Osteocyte (in vitro differentiated cells): ENCODE measurements around the gene ABCB4. TPM values are rescaled to one million over a fixed set of nuclear protein-coding genes. Genes with fewer than 3 reads are reported as not detected.

ENCODE experiments used
- DNase-seq: peaks from one replicate; pipeline ENCODE4 v3.0.0; 2021; ENCODE audit warnings: mixed read lengths; ENCODE audit not compliant: unreplicated experiment; ENCODE audit errors: extremely low spot score
- H3K27ac Mint-ChIP-seq: one replicate; pipeline ENCODE4 v1.8.0; 2021; ENCODE audit warnings: mild to moderate bottlenecking, mixed read lengths; ENCODE audit not compliant: unreplicated experiment
- H3K27me3 Mint-ChIP-seq: one replicate; pipeline ENCODE4 v1.8.0; 2021; ENCODE audit warnings: mixed read lengths; ENCODE audit not compliant: unreplicated experiment
- H3K36me3 Mint-ChIP-seq: one replicate; pipeline ENCODE4 v1.8.0; 2021; ENCODE audit warnings: mixed read lengths; ENCODE audit not compliant: unreplicated experiment
- H3K4me1 Mint-ChIP-seq: one replicate; pipeline ENCODE4 v1.8.0; 2021; ENCODE audit warnings: mixed read lengths; ENCODE audit not compliant: unreplicated experiment
- H3K4me3 Mint-ChIP-seq: one replicate; pipeline ENCODE4 v1.8.0; 2021; ENCODE audit warnings: mild to moderate bottlenecking, moderate library complexity, mixed read lengths; ENCODE audit not compliant: unreplicated experiment
- H3K9me3 Mint-ChIP-seq: one replicate; pipeline ENCODE4 v1.8.0; 2021; ENCODE audit warnings: mixed read lengths; ENCODE audit not compliant: unreplicated experiment
- total RNA-seq: library from RNA; stranded (reverse); gene quantifications from 2 replicates; pipeline ENCODE4 v1.2.1, GENCODE V29; 2021
- TF ChIP-seq, protein P1 (sequence below): fragments of 200-600 bp; sonication (generic); IDR thresholded peaks from 2 replicates; pipeline ENCODE4 v1.5.0; 2021; ENCODE audit warnings: antibody characterized with exemption, mild to moderate bottlenecking, moderate library complexity

Gene ABCB4
- total RNA-seq, 1 donor from 2014 or later: not detected

DNA sequence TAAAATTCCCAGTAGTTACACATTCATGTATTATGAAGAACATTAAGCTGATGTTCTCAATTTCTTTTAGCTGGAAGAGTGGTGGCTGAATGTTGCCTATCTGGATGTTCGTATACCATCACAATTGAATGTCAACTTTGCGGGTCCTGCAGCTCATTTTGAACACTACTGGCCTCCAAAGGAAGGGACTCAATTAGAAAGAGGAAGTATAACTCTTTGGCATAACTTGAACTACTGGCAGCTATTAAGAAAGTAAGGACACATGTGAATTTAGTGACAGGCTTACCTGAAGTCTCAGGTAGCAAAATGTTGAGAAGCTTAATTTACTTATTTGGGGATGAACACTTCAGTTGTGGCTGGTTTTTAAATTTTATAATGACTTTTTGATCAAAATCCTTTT is 114.2 kb downstream of the ABCB4 start:
- Mint-ChIP-seq H3K9me3 (peaks cover 4% of the 10 kb centered on the region), H3K4me3 (no peak overlapping the region), H3K27ac (no peak overlapping the region), H3K27me3 (no peaks in the 10 kb centered on the region), H3K4me1 (no peaks in the 10 kb centered on the region), H3K36me3 (peaks cover 21% of the 10 kb centered on the region)
- no peak for DNase-seq
- TF ChIP-seq, protein P1, sequence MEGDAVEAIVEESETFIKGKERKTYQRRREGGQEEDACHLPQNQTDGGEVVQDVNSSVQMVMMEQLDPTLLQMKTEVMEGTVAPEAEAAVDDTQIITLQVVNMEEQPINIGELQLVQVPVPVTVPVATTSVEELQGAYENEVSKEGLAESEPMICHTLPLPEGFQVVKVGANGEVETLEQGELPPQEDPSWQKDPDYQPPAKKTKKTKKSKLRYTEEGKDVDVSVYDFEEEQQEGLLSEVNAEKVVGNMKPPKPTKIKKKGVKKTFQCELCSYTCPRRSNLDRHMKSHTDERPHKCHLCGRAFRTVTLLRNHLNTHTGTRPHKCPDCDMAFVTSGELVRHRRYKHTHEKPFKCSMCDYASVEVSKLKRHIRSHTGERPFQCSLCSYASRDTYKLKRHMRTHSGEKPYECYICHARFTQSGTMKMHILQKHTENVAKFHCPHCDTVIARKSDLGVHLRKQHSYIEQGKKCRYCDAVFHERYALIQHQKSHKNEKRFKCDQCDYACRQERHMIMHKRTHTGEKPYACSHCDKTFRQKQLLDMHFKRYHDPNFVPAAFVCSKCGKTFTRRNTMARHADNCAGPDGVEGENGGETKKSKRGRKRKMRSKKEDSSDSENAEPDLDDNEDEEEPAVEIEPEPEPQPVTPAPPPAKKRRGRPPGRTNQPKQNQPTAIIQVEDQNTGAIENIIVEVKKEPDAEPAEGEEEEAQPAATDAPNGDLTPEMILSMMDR: no peak

DNA sequence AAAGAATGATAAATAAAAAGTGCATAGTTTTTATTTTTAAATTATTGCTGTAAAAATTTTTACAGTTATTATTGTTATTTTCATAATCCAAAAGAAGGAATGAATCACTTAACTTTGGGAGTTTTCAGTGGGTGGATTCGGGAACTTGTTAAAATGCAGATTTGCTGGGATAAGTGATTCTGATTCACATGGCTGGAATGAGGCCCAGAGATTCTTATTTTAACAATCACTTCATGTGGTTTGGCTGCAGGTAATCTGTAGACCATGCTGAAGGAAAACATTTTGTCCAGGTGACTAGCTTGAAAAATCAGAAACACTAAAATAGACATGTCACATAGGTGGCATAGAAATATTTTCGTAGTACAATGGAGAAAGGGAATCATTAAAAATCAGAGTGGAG is 116.1 kb downstream of the ABCB4 start:
- H3K4me3 Mint-ChIP-seq: no peak overlapping the region
- H3K36me3 Mint-ChIP-seq: peaks cover 33% of the 10 kb centered on the region
- TF ChIP-seq, protein P1: no peak
- peaks cover 7% of the 10 kb centered on the region for H3K9me3 Mint-ChIP-seq
- H3K27me3 Mint-ChIP-seq: no peaks in the 10 kb centered on the region
- no peak overlapping the region for H3K27ac Mint-ChIP-seq
- no peaks in the 10 kb centered on the region for H3K4me1 Mint-ChIP-seq
- DNase-seq: no peak

DNA sequence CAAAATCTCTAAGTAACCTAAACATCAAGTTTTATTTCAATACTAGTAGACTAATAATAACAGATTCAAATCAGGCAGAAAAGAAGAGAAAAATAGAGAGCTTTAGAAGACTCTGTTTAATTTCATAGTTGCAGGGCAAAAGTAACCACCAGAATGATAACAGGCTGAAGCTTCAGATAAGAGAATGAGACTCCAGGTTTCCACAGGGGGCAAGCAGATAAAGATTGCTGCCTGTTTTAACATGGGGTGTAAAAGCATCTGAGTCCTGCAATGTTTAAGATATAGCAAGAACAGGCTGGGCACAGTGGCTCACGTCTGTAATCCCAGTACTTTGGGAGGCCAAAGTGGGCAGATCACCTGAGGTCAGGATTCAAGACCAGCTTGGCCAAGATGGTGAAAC is 119.0 kb downstream of the ABCB4 start:
- no peak for DNase-seq
- TF ChIP-seq, protein P1: no peak
- no peaks in the 10 kb centered on the region for H3K4me1 Mint-ChIP-seq
- no peak overlapping the region for H3K4me3 Mint-ChIP-seq
- peaks cover 12% of the 10 kb centered on the region for H3K9me3 Mint-ChIP-seq
- no peak overlapping the region for H3K27ac Mint-ChIP-seq
- H3K27me3 Mint-ChIP-seq: no peaks in the 10 kb centered on the region
- peaks cover 48% of the 10 kb centered on the region for H3K36me3 Mint-ChIP-seq

DNA sequence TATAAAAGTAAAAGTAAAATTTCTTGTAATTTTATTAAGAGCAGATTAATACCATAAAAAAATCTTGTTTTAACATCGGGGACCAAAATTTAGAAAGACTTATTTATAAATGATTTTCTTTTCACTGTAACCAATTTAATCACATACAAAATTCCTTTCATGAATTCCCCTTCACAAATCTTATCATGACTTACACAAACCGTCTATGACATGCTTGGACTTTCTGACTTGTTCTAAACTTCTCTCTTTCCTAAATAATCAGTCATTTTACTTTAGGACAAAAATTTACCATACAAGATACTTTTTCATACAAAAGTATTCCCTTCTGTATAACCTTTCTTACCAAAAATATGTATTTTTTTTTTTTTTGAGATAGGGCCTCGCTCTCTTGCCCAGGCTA is 120.7 kb downstream of the ABCB4 start:
- Mint-ChIP-seq H3K4me3 (no peak overlapping the region), H3K36me3 (peaks cover 53% of the 10 kb centered on the region), H3K4me1 (no peaks in the 10 kb centered on the region), H3K27me3 (no peaks in the 10 kb centered on the region), H3K9me3 (peaks cover 19% of the 10 kb centered on the region), H3K27ac (no peak overlapping the region)
- TF ChIP-seq, protein P1: no peak
- no peak for DNase-seq

Other genes starting within 250 kb of the ABCB4 start
- gene CROT, start 130.0 kb downstream of the ABCB4 start, total RNA-seq: 11.0 and 12.7 TPM in 2 replicates
- not detected in 2 replicates for gene ABCB1, start 125.2 kb upstream of the ABCB4 start, total RNA-seq
- not detected in 2 replicates for gene RUNDC3B, start 152.7 kb upstream of the ABCB4 start, total RNA-seq